HG03045 (cell line): ENCODE measurements around the gene PRAMEF5.
"Not testable (repeated sequence)": the region's sequence is repeated elsewhere in the genome, so short reads cannot be mapped to it uniquely, and the experiment has no call there.

ENCODE experiments used
- ATAC-seq: cut with Tn5 transposase; IDR thresholded peaks from one replicate; pipeline ENCODE4 v1.9.1; 2021; ENCODE audit warnings: mild to moderate bottlenecking, moderate library complexity; ENCODE audit not compliant: unreplicated experiment

The PRAMEF5 gene

DNA sequence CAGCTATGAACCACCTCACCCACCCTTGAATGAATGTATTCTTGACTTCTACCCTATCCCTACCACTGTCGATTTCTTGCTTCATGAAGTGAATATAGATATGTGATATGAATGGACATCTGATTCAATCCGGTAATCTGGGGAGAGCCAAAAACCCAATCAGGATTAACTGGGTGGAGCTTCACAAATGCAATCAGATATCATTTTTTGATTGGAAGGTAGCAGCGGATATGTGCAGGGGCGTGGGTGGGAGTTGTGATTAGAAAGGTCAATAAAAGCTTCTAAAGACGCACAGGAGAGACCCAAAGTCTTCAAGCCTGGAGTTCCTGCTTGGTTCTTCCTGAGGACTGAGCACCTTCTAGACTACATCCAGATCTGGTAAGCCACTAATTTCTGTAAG, at the start of gene PRAMEF5:
Gene PRAMEF5, plus strand, starts transcription at position 301 of the 400 bp plus-strand sequence. CDS start 5,071 bp downstream, outside the sequence.
- not testable (repeated sequence) for ATAC-seq

- ATAC-seq: not testable (repeated sequence)
These were observed 45.3 kb upstream of the PRAMEF5 start for GRCh38 chr1:13208712-13209111.

DNA sequence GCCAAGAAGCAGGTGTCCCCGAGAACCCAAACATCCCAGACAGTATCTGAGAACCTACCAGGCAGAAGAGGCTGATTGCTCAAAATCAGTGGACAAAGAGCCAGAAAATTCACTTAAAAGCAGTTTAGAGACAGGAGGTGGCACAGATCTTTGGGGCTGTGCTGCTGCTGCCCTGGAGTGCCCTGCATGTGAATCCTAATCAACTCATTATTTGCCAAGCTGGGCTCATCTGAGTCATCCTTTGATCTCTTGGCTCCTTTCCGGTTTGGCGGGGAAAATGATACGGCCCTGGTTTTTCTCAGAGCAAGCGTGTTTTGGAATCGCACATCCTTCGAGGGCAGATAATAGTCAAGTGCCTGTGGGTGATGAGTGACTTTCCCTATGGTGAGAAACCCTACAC, 37.4 kb upstream of the PRAMEF5 start:
- ATAC-seq: not testable (repeated sequence)

GRCh38 chr1:13219203-13219602, 34.8 kb upstream of the PRAMEF5 start:
- ATAC-seq: not testable (repeated sequence)

DNA sequence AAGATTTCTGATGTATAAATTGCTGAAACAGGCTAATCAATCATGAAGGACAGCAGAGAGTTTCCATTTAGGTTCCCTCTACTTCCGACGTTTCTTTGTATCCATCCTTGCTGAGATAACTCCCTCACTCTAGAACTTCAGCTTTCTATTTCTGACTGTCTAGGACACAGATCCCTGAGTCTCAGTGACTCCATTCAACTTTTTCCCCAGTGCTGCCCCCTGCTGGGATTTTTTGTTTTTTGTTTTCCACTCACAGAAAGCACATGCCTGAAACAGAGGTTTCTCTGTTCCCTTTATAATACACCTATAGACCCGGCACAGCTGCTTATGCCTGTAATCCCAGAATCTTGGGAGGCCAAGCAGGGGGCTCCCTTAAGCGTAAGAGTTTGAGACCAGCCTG, 31.2 kb upstream of the PRAMEF5 start:
- not testable (repeated sequence) for ATAC-seq

DNA sequence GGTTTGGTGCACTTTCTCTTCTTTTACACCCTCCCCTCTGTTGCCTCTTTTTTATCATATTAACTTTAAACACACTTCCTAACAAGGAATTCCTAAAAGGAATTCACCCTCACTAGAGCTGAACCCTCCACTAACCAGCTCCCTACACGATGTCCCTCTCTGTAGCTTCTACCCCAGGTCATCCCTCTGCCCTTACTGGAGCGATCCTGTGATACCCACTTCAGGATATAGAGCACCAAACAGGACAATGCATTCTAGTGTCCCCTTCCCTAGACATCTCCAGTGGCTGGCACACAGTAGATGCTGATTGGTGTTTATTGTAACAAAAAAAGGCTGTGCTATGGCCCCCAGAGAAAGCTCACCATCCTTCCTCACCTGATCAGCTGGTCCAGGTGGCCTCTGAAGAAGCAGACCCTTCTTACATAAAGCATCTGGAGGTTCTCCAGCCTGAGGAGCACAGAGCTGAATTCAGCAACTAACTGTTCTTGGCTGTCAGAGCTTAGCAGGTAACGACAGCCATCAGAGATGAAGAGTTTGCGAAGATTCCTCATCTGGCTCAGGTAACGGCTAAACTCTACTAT, 29.4 kb upstream of the PRAMEF5 start:
- no peak for ATAC-seq

DNA sequence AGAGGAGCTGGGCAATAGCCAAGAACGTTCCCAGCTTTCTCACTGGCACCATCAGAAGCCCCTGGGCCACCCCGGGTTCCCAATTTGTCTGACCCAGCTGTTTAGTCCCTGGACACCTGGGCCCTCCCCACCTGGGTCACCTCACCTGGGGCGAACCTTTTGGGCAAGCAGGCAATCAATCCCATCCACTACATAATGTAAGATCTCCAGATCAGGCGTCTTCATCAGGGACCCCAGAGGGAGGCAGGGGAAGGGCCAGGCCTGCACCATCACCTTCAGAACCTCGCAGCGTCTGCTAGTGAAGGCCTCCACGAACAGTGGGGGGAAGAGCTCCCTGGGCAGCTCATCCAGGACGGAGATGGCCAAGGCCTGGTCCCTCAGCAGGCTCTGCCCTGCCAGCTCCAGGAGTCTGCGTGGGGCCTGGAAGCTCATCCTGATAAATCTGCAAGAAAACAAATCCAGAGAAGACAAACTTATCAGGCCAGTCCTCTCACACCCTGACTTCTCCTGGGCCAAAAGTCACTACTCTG, 28.3 kb upstream of the PRAMEF5 start, which contains the start of gene PRAMEF18:
Gene PRAMEF18, minus strand, starts transcription at position 480 of the 530 bp plus-strand sequence. Its CDS starts 48 bp downstream, at position 432.
- ATAC-seq: not testable (repeated sequence)

DNA sequence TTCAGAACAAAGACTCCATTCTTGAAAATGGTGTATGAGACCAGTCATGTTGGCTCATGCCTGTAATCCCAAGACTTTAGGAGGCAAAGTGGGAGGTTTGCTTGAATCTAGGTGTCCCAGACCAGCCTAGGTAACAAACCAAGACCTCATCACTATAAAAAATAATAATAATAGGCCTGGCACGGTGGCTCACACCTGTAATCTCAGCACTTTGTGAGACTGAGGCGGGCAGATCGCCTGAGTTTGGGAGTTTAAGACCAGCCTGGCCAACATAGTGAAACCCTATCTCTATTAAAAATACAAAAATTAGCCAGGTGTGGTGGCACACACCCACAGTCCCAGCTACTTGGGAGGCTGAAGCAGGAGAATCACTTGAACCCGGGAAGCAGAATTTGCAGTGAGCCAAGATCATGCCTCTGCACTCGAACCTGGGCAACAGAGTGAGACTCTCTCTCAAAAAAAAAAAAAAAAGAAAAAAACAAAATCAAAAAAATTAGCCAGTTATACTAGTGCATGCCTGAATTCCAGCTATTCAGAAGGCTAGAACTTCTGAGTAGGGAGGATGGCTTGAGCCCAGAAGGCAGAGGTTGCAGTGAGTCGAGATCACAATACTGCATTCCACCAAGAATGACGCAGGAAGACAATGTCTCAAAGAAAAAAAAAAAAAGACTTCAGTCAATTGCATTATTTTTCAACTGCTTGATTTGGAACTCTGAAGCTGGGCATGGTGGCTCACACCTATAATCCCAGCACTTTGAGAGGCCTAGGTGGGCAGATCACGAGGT, 26.5 kb upstream of the PRAMEF5 start:
- not testable (repeated sequence) for ATAC-seq

DNA sequence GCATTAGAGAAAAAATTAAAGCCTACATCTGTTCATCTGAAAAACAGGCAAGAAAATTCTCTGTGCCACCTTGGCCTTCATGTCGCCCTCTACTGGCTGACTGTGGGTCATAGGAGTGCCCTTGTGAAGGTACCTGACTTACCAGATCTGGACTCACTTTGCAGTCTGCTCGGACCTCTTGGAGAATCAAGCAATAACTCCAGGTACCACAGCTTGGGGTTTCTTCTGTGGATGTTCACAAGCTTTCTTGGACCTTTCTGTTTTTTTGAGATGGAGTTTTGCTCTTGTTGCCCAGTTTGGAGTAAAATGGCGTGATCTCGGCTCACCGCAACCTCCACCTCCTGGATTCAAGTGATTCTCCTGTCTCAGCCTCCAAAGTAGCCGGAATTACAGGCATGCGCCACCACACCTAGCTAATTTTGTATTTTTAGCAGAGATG, 25.6 kb upstream of the PRAMEF5 start:
- no peak for ATAC-seq

GRCh38 chr1:13230096-13230495, 23.9 kb upstream of the PRAMEF5 start:
- ATAC-seq: not testable (repeated sequence)

GRCh38 chr1:13230601-13231000, 23.4 kb upstream of the PRAMEF5 start:
- not testable (repeated sequence) for ATAC-seq

DNA sequence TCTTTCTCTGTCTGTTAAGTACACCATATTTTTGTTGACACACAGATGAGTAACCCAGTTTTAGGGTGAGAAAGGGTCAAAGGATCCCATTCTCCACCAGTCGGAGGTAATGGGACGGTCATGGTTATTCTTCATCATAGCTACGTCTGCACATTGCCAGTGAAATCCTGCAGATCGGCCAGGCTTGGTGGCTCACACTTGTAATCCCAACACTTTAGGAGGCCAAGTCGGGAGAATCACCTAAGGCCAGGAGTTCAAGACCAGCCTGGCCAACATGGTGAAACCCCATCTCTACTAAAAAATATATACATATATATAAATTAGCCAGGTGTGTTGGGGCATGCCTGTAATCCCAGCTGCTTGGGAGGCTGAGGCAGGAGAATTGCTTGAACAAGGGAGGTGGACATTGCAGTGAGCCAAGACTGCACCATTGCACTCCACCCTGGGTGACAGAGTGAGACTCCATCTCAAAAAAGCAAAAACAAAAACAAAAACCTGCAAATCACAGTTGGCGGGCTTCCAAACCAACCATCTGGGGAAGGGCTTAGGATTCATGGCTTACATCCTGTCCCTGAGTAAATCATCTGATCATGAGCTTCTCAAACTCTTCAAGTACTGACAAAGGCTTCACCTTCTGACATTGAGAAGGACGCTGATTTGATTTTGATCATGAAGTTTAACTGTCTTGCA, 22.8 kb upstream of the PRAMEF5 start:
- ATAC-seq: not testable (repeated sequence)

DNA sequence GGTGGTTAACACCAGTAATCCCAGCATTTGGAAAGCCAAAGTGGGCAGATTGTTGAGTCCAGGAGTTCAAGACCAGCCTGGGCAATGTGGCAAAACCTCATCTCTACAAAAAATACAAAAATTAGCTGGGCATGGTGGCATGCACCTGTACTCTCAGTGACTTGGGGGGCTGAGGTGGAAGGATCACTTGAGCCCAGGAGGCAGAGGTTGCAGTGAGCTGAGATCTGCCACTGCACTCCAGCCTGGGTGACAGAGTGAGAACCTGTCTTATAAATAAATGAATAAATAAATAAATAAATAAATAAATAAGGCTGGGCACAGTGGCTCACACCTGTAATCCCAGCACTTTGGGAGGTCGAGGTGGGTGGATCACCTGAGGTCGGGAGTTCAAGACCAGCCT, 21.9 kb upstream of the PRAMEF5 start:
- ATAC-seq: not testable (repeated sequence)

GRCh38 chr1:13234057-13234456, 19.9 kb upstream of the PRAMEF5 start:
- not testable (repeated sequence) for ATAC-seq

DNA sequence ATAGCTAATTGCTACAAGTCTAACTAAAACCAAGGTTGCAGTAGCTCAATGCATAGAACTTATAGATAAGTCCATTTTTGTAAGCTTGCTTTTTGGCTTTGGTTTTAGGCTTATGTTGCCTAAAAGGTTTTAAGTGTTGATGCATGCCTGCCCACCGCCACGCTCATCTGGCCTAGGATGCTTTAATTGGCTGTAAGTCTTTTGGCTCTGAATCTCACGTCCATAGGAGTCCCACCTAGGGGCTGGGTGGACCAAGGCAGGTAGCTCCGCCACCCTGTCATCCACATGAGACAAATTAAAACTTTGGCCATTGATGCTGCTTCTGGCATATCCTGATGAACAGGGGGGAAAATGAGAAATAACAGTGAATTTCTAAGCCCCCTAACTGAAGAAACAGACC, 16.4 kb upstream of the PRAMEF5 start:
- not testable (repeated sequence) for ATAC-seq

- ATAC-seq: not testable (repeated sequence)
These were observed 14.4 kb upstream of the PRAMEF5 start for GRCh38 chr1:13239633-13240032.

- not testable (repeated sequence) for ATAC-seq
These were observed 10.3 kb upstream of the PRAMEF5 start for GRCh38 chr1:13243536-13244263.

GRCh38 chr1:13245841-13246553, 8.0 kb upstream of the PRAMEF5 start:
- not testable (repeated sequence) for ATAC-seq

DNA sequence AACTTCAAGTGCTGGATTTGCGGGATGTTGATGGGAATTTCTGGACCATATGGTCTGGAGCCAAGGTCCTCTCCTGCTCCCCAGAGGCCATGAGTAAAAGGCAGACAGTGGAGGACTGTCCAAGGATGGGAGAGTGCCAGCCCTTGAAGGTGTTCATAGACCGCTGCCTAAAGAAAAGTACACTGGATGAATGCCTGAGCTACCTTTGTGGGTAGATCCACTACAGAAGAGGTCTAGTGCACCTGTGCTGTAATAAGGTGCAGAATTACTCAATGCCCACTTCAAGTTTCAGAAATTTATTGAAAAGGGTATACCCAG, 7.5 kb upstream of the PRAMEF5 start:
- ATAC-seq: not testable (repeated sequence)

GRCh38 chr1:13247122-13247521, 6.9 kb upstream of the PRAMEF5 start:
- not testable (repeated sequence) for ATAC-seq
